IMR-90 (cell line): ENCODE data around the gene HOXC12. TPM values are rescaled to one million over a fixed set of nuclear protein-coding genes. Genes with fewer than 3 reads are reported as not detected.

Experiments
- ATAC-seq: fragments of 200-7000 bp; cut with Tn5 transposase; 2 replicates; pipeline ENCODE4 v1.9.1; 2020; ENCODE audit warnings: low read depth, mild to moderate bottlenecking, moderate library complexity
- BruUV-seq: library from RNA; stranded (reverse); fragments of 400-500 nt; replicated peaks from 2 replicates; lab custom pipeline; 2021; lab: Mats Ljungman, UMichigan
- CTCF ChIA-PET: fragments of 300-600 bp; formaldehyde crosslinking; extraction: SDS; loops from one replicate; lab custom pipeline; 2021; ENCODE audit warnings: antibody characterized with exemption; lab: Yijun Ruan, JAX
- POLR2A ChIA-PET: fragments of 300-600 bp; sonication (Branson Sonifier 250); formaldehyde crosslinking; loops from one replicate; lab custom pipeline; 2022; ENCODE audit warnings: antibody characterized with exemption; ENCODE audit not compliant: unreplicated experiment; lab: Charles Lee
- DNase-seq: peaks from one replicate; pipeline ENCODE4 v3.0.0; 2013
- H2AFZ ChIP-seq: replicated peaks from 2 replicates; pipeline ENCODE3; 2013; ENCODE audit warnings: low read length, mild to moderate bottlenecking; ENCODE audit not compliant: poor library complexity
- H2AK5ac ChIP-seq: 2 replicates; pipeline ENCODE4 v1.6.1; 2013; ENCODE audit warnings: low read depth, low read length, inconsistent platforms
- H2AK9ac ChIP-seq: replicated peaks from 2 replicates; pipeline ENCODE3; 2013; ENCODE audit warnings: mild to moderate bottlenecking, low read depth, low read length, moderate library complexity; ENCODE audit not compliant: poor library complexity
- H2BK120ac ChIP-seq: 2 replicates; pipeline ENCODE4 v1.6.1; 2013; ENCODE audit warnings: low read depth, low read length, inconsistent platforms
- H2BK15ac ChIP-seq: 3 replicates; pipeline ENCODE4 v1.6.1; 2013; ENCODE audit warnings: low read depth, low read length, inconsistent platforms
- H2BK20ac ChIP-seq: 2 replicates; pipeline ENCODE4 v1.6.1; 2013; ENCODE audit warnings: low read depth, mild to moderate bottlenecking, inconsistent platforms, low read length, moderate library complexity
- H2BK5ac ChIP-seq: 2 replicates; pipeline ENCODE4 v1.6.1; 2013; ENCODE audit warnings: mild to moderate bottlenecking, low read depth, low read length, inconsistent platforms; ENCODE audit not compliant: poor library complexity, severe bottlenecking
- H3K14ac ChIP-seq: replicated peaks from 2 replicates; pipeline ENCODE4 v1.6.1; 2013; ENCODE audit warnings: low read depth, low read length, inconsistent platforms
- H3K18ac ChIP-seq: 2 replicates; pipeline ENCODE4 v1.6.1; 2013; ENCODE audit warnings: low read depth, low read length, control low read depth
- H3K23ac ChIP-seq: 2 replicates; pipeline ENCODE4 v1.6.1; 2013; ENCODE audit warnings: low read depth, low read length, inconsistent platforms
- H3K27ac ChIP-seq: 2 replicates; pipeline ENCODE4 v1.5.1; 2013; ENCODE audit warnings: mild to moderate bottlenecking, control low read depth, low read length; ENCODE audit not compliant: insufficient read depth
- H3K27me3 ChIP-seq: 2 replicates; pipeline ENCODE4 v1.6.1; 2013; ENCODE audit warnings: low read length; ENCODE audit not compliant: control insufficient read depth, insufficient read depth
- H3K36me3 ChIP-seq: 2 replicates; pipeline ENCODE4 v1.6.1; 2013; ENCODE audit warnings: low read length, mixed read lengths; ENCODE audit not compliant: control insufficient read depth, insufficient read depth
- H3K4ac ChIP-seq: 2 replicates; pipeline ENCODE4 v1.6.1; 2013; ENCODE audit warnings: low read depth, low read length, inconsistent platforms
- H3K4me1 ChIP-seq: 2 replicates; pipeline ENCODE4 v1.6.1; 2013; ENCODE audit warnings: low read length, mixed read lengths; ENCODE audit not compliant: control insufficient read depth, insufficient read depth
- H3K4me2 ChIP-seq: 2 replicates; pipeline ENCODE4 v1.6.1; 2013; ENCODE audit warnings: low read depth, mild to moderate bottlenecking, control low read depth, low read length, moderate library complexity
- H3K4me3 ChIP-seq: 2 replicates; pipeline ENCODE4 v1.5.1; 2013; ENCODE audit warnings: low read depth, mild to moderate bottlenecking, control low read depth, low read length, moderate library complexity; ENCODE audit not compliant: insufficient read depth
- H3K56ac ChIP-seq: 2 replicates; pipeline ENCODE4 v1.6.1; 2013; ENCODE audit warnings: low read length, inconsistent platforms; ENCODE audit not compliant: insufficient read depth; ENCODE audit errors: extremely low read depth
- H3K79me1 ChIP-seq, 2 experiments: 2 replicates each; pipeline ENCODE4 v1.6.1; 2013; ENCODE audit warnings: low read length in 2 of 2, inconsistent platforms in 1 of 2, low read depth in 1 of 2
- H3K9ac ChIP-seq: 2 replicates; pipeline ENCODE4 v1.6.1; 2013; ENCODE audit warnings: low read depth, low read length, control low read depth
- H3K9me1 ChIP-seq: 2 replicates; pipeline ENCODE4 v1.6.1; 2013; ENCODE audit warnings: low read length, inconsistent platforms; ENCODE audit not compliant: insufficient read depth
- H3K9me3 ChIP-seq: 2 replicates; pipeline ENCODE4 v1.6.1; 2013; ENCODE audit warnings: low read length; ENCODE audit not compliant: control insufficient read depth, insufficient read depth
- H4K20me1 ChIP-seq: 2 replicates; pipeline ENCODE4 v1.6.1; 2013; ENCODE audit warnings: low read length, inconsistent platforms; ENCODE audit not compliant: insufficient read depth
- H4K5ac ChIP-seq: 2 replicates; pipeline ENCODE4 v1.6.1; 2013; ENCODE audit warnings: mild to moderate bottlenecking, low read depth, low read length, control low read depth
- H4K8ac ChIP-seq, 2 experiments: 2 replicates each; pipeline ENCODE4 v1.6.1; 2013; ENCODE audit warnings: low read depth in 2 of 2, low read length in 2 of 2, control low read depth in 1 of 2, inconsistent platforms in 1 of 2
- H4K91ac ChIP-seq: 2 replicates; pipeline ENCODE4 v1.6.1; 2013; ENCODE audit warnings: low read depth, low read length, inconsistent platforms; ENCODE audit not compliant: insufficient read depth
- CEBPB ChIP-seq: IDR thresholded peaks from 2 replicates; pipeline ENCODE4 v1.6.1; 2012; ENCODE audit warnings: low read depth, low read length, improper control_type of control experiment
- RAD21 ChIP-seq: IDR thresholded peaks from 2 replicates; pipeline ENCODE4 v1.6.1; 2012; ENCODE audit warnings: low read length, improper control_type of control experiment
- RCOR1 ChIP-seq: IDR thresholded peaks from 2 replicates; pipeline ENCODE4 v1.6.1; 2012; ENCODE audit warnings: mild to moderate bottlenecking, low read length, improper control_type of control experiment; ENCODE audit not compliant: insufficient replicate concordance
- WGBS, 2 experiments: methylation state at CpG; one replicate each; pipeline versions ENCODE4 v1.1.5 to v1.1.7; 2013; ENCODE audit warnings: missing lambda C conversion rate in 2 of 2; ENCODE audit not compliant: insufficient read length in 1 of 2; ENCODE audit errors: extremely low coverage in 2 of 2; 5-methylcytosine and 5-hydroxymethylcytosine counted together
- dilution Hi-C: fragments of 300-500 bp; cut with HindIII; formaldehyde crosslinking; loops from one replicate; pipeline ENCODE4 v1.14.3; 2018; ENCODE audit warnings: low sequenced_read_pairs; ENCODE audit not compliant: unreplicated experiment
- in situ Hi-C: fragments of 300-500 bp; cut with MboI; formaldehyde crosslinking; loops from 3 replicates; pipeline ENCODE4 v1.14.3; 2019; ENCODE audit warnings: low sequenced_read_pairs, inconsistent platforms, mixed read lengths
- intact Hi-C: fragments of 100-400 bp; cut with micrococcal nuclease; formaldehyde crosslinking; loops from 2 replicates; pipeline ENCODE4 v1.10.0; 2022
- polyA plus RNA-seq, 3 experiments: library from polyadenylated mRNA; depleted of rRNA; stranded (reverse); fragments of >200 nt; gene quantifications; 2 replicates each; pipeline ENCODE4 v1.2.3, GENCODE V29; 2012; ENCODE audit warnings: low replicate concordance in 1 of 3
- total RNA-seq: library from RNA; depleted of rRNA; stranded (reverse); fragments of >200 nt; gene quantifications from 2 replicates; pipeline ENCODE4 v1.2.3, GENCODE V29; 2012
- TF ChIP-seq, protein P1 (sequence below): fragments of 150-350 bp; IDR thresholded peaks from 2 replicates; pipeline ENCODE4 v1.6.1; 2017; ENCODE audit warnings: mild to moderate bottlenecking, antibody characterized with exemption, low read length, low read depth

Gene HOXC12
- total and polyA plus RNA-seq, 2 of the 4 experiments (the other 2 are of a cell fraction) = not detected

DNA sequence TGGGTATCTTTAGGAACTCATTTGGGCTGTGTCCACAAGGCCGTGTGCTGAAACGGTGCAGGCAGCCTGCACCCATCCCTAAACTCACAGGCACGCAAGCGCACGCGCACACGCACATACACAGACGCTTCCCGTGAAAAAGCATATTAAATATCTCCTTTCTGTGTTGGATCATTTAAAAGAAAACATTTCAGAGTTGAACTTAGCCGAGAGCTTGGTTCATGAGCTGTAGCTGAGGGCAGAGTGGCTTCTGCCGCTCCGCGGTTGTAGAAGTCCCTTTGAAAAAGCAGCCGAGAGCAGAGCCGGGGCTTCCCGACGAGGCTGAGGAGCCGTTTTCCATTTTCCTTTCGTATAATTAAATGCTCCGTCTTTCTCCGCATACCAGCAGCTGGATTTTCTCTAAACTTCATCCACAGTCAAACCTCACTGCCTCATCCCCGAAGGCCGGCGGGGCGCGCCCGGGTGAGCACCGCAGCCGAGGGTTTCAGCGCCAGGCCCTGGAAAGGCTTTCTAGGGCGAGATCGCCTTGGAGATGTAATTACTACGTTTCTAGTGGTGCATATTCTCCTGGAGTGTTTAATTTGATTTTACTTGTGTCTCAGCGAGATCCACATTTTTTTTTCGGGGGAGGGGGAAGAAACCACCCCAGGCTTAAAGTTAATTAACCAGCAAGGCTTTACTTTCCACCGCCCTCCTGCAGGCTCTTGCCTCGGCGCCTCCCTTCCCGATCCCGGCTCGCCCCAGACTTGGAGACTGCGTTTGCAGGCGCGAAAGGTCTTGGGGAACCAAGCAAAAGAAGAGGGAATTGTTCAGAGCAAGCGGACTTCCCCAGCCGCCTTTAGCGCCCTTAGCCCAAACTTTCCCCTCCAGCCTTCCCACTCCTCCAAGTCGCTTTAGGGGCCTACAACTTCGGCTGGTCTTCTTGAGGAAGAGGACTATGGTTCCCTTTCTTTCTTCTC lies 19.0 kb upstream of the HOXC12 start:
- Histone ChIP-seq H3K18ac (no peak overlapping the region), H3K4ac (no peak overlapping the region), H2BK20ac (no peak overlapping the region), H2AFZ (no peak overlapping the region), H3K9ac (no peak overlapping the region), H2AK9ac (no peak overlapping the region), H2AK5ac (no peak overlapping the region), H4K5ac (no peak overlapping the region), H3K4me3 (0 out of 2 replicates have a peak overlapping the region, but pooled peaks have one; percentile 15), H2BK15ac (no peak overlapping the region), H3K36me3 (no peaks in the 10 kb centered on the region), H3K9me1 (no peaks in the 10 kb centered on the region), H3K23ac (no peak overlapping the region), H3K27me3 (peaks cover 90% of the 10 kb centered on the region), H4K8ac (no peak overlapping the region), H3K9me3 (peaks cover 9% of the 10 kb centered on the region), H3K27ac (no peak overlapping the region), H3K4me1 (no peaks in the 10 kb centered on the region), H4K91ac (no peak overlapping the region), H3K14ac (no peak overlapping the region), H2BK5ac (no peak overlapping the region), H2BK120ac (no peak overlapping the region), H3K56ac (no peak overlapping the region), H3K79me1 (no peaks in the 10 kb centered on the region), H3K4me2 (0 out of 2 replicates have a peak overlapping the region, but pooled peaks have one; percentile 28), H4K20me1 (no peaks in the 10 kb centered on the region)
- in situ Hi-C loops (no loop called here), intact Hi-C loops (no loop called here), dilution Hi-C loops (no loop called here)
- ChIA-PET CTCF (no interaction called here), POLR2A (no interaction called here)
- ATAC-seq (peak; percentile 27), DNase-seq (peak; percentile 1)
- TF ChIP-seq, protein P1, sequence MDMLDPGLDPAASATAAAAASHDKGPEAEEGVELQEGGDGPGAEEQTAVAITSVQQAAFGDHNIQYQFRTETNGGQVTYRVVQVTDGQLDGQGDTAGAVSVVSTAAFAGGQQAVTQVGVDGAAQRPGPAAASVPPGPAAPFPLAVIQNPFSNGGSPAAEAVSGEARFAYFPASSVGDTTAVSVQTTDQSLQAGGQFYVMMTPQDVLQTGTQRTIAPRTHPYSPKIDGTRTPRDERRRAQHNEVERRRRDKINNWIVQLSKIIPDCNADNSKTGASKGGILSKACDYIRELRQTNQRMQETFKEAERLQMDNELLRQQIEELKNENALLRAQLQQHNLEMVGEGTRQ = no peak
- TF ChIP-seq CEBPB (no peak), RCOR1 (no peak), RAD21 (no peak)
- BruUV-seq = no TSS peak
- WGBS, 2 experiments = 2% methylated on average over 8 of the region's 49 CpGs; no CpG with 5 or more reads in 1 of the 2 experiments
